ENCODE measurements around the gene ATF7IP2.

The ATF7IP2 gene

DNA sequence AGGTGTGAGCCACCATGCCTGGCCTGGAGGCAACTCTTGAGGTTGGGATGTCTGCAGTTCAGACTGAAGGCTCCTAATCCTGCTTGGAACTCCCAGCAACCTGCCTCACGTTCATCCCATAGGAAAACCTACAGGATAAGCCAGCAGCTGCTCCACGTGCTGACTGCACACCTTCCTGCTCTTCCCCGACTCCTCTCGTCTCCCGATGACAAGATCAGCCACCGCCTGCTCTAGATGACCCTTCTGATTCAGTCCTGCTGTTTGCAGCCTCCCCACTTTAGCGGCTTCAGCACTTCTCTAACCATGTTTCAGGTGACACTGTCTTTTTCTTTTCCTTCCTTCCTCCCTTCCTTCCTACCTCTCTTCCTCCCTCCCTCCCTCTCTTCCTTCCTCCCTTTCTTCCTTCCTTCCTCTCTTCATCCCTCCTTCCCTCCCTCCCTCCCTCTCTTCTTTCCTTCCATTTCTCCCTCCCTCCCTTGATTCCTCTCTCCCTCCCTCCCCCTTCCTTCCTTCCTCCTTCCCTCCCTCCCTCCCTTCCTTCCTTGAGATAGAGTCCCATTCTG, 132.7 kb downstream of the ATF7IP2 start:
- no peak for DNase-seq

DNA sequence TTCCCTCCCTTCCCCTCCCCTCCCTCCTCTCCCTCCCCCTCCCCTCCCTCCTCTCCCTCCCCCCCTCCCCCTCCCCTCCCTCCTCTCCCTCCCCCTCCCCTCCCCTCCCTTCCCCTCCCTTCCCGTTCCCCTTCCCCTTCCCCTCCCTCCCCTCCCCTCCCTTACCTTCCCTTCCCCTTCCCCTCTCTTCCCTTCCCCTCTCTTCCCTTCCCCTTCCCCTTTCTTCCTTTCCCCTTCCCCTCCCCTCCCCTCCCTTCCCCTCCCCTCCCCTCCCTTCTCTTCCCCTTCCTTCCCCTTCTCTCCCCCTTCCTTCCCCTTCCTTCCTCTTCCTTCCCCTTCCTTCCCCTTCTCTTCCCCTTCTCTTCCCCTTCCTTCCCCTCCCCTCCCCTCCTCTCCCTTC, 133.4 kb downstream of the ATF7IP2 start:
- DNase-seq = no peak

DNA sequence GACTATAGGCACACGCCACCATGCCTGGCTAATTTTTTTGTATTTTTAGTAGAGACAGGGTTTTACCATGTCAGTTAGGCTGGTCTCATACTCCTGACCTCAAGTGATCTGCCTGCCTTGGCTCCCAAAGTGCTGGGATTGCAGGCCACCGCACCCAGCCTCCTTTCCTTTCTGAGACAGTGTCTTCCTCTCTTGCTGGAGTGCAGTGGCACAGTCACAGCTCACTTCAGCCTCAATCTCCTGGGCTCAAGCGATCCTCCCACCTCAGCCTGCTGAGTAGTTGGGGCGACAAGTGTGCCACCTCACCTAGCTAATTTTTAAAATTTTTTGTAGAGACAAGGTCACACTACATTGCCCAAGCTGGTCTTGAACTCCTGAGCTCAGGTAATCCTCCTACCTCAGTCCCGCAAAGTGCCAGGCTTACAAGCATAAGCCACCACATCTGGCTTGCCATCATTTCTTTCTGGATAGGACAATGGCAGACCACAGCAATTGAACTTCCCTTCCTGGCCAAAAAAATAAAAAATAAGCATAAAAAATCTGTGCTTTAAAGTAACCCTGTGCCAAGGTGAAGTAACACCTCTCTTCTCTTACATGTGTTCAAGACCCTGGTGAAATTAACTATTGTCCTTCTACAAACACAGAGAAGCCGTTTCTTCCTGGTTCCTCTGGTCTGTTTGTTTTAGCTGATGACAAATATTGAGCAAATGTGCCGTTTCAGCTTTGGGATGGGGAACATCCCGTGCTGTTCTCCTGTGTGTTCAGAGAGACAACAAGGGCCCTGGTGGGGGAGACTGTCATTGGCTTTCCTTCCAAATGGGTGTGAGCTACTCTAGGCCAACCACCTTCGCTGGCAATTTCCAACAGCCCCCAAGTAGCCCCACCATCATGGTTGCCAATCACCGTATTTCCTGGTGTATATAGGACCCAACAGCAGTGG, 134.3 kb downstream of the ATF7IP2 start:
- no peak for DNase-seq

DNA sequence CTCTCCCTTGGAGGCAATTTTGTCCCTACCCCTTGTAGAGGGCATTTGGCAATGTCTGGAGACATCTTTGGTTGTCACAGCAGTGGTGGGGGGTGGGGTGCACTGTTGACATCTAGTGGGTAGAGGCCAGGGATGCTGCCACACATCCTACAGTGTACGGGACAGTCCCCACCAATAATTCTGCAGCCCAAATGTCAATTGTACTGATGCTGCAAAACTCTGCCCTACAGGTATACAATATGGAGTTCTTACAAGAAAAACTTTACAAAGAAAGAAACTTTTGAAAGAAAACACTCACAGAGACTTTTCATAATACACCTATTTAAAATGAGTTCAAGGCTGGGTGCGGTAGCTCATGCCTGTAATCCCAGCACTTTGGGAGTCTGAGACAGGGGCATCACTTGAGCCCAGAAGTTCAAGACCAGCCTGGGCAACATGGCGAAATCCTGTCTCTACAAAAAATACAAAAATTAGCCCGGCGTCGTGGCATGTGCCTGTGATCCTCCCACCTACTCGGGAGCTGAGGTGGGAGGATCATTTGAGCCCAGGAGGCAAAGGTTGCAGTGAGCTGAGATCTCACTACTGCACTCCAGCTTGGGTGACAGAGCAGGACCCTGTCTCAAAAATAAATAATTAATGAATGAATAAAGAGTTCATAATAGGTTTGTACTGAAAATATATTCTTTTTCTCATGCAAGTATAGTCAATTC, 135.2 kb downstream of the ATF7IP2 start:
- no peak for DNase-seq

DNA sequence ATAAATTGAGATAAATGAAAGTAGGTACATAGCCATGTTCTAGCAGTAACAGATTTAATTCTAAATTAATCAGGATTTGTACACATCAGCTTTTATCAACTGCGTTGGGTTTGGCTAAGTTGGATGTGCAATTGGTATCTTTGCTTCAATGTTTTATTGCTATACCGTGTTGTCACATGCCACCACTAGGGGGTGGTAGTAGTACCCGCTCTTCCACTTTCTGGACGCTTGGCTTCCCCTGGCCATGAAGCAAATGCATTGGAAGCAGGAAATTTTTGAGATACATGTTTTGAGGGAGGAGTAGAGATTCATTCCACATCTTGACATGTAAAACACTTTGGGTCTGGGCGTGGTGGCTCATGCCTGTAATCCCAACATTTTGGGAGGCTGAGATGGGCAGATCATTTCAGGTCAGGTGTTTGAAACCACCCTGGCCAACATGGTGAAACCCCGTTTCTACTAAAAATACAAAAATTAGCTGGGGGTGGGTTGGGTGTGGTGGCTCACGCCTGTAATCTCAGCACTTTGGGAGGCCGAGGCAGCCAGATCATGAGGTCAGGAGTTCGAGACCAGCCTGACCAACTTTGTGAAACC, 135.9 kb downstream of the ATF7IP2 start:
- peak; percentile 11 for DNase-seq

DNA sequence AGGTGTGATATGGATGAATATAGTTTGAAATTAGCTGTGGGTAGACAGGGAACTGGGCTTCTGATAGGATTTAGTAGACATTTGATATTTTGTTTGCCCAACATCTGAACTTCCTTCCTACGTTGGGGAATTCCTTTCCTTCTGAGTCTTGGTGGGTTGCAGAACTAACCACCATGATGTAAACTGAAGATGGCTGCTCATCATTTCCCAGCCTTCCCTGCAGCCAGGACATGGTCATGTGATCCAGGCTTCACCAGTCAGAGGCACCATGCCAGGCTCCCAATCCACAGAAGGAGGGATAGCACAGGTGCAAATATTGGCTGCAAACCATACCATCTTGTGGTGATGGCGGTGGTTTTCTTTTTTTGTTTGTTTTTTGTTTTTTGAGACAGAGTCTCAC, 137.1 kb downstream of the ATF7IP2 start:
- DNase-seq = no peak

DNA sequence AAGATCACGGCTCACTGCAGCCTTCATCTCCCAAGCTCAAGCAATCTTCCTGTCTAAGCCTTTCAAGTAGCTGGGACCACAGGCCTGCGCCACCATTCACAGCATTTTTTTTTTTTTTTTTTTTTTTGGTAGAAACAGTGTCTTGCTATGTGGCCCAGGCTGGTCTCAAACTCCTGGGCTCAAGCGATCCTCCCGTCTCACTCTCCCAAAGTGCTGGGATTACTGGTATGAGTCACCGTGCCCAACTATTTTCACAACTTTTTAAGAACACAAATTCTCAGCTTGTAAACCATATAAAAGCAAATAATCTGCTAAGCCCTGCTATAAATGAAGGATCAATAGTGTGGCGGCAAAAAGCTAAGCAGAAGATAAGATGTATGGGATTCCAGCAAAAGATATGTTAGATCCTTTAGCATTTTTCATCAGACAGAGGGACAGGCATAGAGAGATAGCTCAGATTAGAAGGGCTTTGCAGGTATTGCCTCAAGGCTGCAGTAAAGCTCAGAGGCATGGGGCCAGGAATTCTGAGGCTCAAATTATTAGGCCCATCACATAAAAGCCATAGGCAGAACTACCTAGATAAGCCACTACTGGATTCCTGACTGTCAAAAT, 139.5 kb downstream of the ATF7IP2 start:
- DNase-seq = no peak

DNA sequence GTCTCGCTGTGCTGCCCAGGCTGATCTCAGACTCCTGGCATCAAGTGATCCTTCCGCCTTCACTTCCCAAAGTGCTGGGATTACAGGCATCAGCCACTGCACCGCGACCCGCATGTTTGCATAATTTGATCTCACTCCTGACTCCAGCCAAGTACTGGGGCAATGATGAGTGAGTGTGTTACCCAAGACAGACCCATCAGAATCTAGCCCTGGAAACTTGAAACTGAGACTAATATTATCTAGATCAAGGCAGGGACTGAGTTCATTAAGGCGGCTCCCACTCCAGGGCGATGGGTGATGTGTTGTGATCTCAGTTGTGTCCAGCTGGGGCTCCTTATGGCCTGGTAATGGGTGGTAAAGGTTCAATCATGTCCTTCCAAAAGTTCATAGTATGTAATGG, 141.1 kb downstream of the ATF7IP2 start:
- no peak for DNase-seq

DNA sequence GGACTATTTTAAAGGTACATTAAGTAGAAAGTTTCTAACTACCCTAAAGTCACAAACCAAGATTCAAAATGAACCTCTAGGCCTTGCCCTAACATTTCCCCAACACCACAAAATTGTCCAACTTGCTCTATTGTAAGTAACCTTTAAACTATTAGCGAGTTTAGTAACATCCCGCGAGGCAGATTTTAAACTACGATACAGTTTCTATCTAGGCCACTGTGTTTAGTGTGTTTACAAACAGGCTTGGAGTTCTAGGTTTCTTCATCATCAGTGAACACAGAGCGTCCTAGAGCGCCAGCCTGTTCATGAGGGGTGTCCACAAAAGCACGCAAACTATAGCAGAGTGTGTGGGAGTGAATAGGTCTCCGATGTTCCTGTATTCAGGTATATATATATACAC, 142.8 kb downstream of the ATF7IP2 start:
- DNase-seq = no peak

DNA sequence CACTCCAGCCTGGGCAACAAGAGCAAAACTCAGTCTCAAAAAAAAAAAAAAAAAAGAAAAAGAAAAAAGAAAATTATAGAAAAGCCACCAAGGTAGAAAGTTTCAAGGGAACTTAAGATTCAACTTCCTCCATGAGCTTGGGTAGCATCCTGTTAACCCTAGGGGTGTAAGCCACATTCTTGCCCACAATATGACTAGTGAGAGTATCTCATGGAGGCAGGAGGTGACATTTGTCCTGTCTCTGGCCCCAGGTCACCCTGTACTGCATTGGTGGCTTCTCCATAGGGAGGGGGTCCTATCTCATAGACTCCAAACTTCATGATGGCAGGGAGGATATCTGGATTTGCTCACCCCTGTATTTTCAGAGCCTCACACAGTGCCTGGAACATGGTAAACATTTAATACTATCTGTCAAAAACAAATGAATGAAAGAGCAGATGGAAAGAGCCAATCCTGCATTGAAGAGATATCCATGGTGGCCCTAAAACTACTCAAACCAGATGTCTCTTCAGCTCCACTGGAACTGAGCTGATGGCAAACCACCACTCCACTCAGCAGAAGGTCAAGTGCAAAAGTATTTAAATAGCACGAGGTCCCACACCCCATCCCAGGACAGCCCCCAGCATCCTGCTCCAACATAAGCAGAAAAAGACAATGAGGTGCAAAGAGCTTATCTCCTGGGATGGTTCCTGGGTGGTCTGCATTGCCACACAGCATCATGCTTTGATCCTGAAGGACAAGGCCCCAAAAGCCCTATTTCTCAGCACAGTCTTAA, 144.2 kb downstream of the ATF7IP2 start:
- no peak for DNase-seq

DNA sequence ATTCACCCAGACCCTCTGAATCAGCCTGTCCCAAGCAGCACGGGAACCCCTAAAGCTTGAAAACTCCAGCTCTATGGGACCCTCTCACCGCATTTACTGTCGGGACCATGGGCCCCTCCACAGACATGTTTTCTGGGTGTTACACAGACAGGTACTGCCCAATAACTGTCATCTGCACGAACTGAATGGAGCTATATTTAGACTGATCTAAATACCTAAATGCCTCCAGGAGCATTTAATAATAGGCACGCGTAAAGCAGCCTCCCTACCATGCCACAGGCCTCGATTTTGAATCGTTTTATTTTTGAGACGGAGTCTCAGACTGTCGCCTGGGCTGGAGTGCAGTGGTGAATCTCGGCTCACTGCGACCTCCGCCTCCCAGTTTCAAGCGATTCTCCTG, 144.8 kb downstream of the ATF7IP2 start:
- no peak for DNase-seq

DNA sequence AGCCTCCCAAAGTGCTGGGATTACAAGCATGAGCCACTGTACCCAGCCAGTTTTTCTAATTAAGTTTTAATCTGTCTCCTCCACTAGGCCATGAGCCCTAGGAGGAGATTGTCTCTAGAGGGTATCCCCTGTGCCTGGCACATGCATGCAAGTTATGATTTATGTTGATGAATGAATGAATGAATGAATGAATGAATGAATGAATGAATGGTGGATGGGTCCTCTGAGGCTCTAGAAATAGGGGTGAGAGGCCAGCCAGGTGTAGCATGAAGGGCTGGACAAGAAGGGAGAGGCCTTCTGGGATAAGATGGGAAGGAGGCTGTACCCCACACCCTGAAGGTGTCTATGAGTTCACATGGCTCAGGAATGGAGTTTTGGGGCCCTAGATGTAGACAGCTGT, 145.7 kb downstream of the ATF7IP2 start:
- DNase-seq = no peak
